ENCODE results near the gene FIG4.

GRCh38 chr6:109874086-109874485 lies 183.0 kb downstream of the FIG4 start:
- TF ChIP-seq ZNF70 (CRISPR knock-in tag; IDR thresholded peaks at IDR 0.05) (no peak), ZFP30 (CRISPR knock-in tag; IDR thresholded peaks at IDR 0.05) (no peak), ISL1 (CRISPR knock-in tag; IDR thresholded peaks at IDR 0.05) (no peak), ZFP3 (CRISPR knock-in tag; IDR thresholded peaks at IDR 0.05) (no peak), SNAI2 (CRISPR knock-in tag; IDR thresholded peaks at IDR 0.05) (no peak), ZC3H10 (CRISPR knock-in tag; IDR thresholded peaks at IDR 0.05) (no peak)
- TF ChIP-seq, protein P1, sequence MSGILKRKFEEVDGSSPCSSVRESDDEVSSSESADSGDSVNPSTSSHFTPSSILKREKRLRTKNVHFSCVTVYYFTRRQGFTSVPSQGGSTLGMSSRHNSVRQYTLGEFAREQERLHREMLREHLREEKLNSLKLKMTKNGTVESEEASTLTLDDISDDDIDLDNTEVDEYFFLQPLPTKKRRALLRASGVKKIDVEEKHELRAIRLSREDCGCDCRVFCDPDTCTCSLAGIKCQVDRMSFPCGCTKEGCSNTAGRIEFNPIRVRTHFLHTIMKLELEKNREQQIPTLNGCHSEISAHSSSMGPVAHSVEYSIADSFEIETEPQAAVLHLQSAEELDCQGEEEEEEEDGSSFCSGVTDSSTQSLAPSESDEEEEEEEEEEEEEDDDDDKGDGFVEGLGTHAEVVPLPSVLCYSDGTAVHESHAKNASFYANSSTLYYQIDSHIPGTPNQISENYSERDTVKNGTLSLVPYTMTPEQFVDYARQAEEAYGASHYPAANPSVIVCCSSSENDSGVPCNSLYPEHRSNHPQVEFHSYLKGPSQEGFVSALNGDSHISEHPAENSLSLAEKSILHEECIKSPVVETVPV (CRISPR knock-in tag; IDR thresholded peaks at IDR 0.05) = no peak
- TF ChIP-seq, protein P2, sequence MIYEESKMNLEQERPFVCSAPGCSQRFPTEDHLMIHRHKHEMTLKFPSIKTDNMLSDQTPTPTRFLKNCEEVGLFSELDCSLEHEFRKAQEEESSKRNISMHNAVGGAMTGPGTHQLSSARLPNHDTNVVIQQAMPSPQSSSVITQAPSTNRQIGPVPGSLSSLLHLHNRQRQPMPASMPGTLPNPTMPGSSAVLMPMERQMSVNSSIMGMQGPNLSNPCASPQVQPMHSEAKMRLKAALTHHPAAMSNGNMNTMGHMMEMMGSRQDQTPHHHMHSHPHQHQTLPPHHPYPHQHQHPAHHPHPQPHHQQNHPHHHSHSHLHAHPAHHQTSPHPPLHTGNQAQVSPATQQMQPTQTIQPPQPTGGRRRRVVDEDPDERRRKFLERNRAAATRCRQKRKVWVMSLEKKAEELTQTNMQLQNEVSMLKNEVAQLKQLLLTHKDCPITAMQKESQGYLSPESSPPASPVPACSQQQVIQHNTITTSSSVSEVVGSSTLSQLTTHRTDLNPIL (CRISPR knock-in tag; IDR thresholded peaks at IDR 0.05; ENCODE audit: low read depth) = no peak
